Measurements from ENCODE around the gene SEMG1.

The SEMG1 gene

DNA sequence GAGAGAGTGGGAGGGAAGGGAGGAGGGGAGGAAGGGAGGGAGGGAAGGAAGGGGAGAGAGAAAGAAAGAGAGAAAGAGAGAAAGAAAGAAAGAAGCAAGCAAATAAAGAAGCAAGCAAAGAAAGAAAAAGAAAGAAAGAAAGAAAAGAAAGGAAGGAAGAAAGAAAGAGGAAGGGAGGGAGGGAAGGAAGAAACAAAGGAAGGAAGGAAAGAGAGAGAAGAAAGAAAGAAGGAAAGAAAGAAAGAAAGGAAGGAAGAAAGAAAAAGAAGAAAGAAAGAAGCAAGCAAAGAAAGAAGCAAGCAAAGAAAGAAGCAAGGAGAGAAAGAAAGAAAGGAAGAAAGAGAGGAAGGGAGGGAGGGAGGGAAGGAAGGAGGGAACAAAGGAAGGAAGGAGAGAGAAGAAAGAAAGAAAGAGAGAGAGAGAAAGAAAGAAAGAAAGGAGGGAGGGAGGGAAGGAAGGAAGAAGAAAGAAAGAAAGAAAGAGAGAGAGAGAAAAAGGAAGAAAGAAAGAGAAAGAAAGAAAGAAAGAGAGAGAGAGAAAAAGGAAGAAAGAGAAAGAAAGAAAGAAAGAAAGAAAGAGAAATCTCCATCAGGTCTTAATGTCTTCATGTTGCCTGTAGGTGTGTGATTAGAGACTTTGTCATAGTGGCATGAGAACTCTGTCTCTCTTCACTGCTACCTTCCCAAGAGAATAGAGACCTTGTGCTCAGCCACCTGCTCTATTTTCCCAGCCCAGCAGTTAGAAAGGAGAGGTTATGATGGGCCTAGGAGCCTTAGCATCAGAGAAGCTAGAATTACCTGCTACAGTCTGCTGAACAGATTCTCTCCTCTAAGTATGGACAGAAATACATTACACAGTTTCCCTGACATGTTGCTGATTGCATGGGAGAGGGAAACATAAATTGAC, 5.0 kb downstream of the SEMG1 start:
- DNase-seq = no peak
- no peak overlapping the region for H3K4me3 ChIP-seq (ENCODE audit: low read depth, low read length)
- no peak overlapping the region for H3K27ac ChIP-seq
- H3K9me3 ChIP-seq (ENCODE audit: severe bottlenecking) = no peaks in the 10 kb centered on the region
- TF ChIP-seq CTCF (IDR thresholded peaks at IDR 0.05; ENCODE audit: low read depth, low read length) = no peak
- H3K36me3 ChIP-seq = no peaks in the 10 kb centered on the region
- no peaks in the 10 kb centered on the region for H3K27me3 ChIP-seq (ENCODE audit: insufficient read depth, low read depth, severe bottlenecking)

DNA sequence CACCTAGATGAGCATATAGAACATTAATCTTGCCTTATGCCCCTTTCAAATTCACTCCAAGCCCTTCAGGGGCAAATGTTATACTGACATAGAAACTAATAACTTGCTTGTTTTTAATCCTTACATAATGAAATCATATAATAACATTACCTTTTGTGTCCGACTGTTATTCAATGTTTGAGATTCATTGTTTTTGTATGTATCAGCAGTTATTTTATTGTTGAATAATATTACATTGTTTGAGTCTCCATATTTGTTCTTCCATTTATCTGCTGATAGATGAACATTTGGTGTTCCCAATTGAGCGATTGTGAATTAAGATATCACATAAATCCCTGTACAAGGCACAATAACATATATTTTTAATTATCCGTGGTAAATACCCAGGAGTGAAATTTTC, 6.0 kb downstream of the SEMG1 start:
- Histone ChIP-seq H3K4me3 (ENCODE audit: low read depth, low read length) (no peak overlapping the region), H3K9me3 (ENCODE audit: severe bottlenecking) (no peaks in the 10 kb centered on the region), H3K27me3 (ENCODE audit: insufficient read depth, low read depth, severe bottlenecking) (no peaks in the 10 kb centered on the region), H3K36me3 (no peaks in the 10 kb centered on the region), H3K27ac (no peak overlapping the region)
- no peak for TF ChIP-seq CTCF (IDR thresholded peaks at IDR 0.05; ENCODE audit: low read depth, low read length)
- DNase-seq = no peak

GRCh38 chr20:45218124-45218523, 11.3 kb downstream of the SEMG1 start:
- Histone ChIP-seq H3K36me3 (no peaks in the 10 kb centered on the region), H3K27ac (no peak overlapping the region), H3K9me3 (ENCODE audit: severe bottlenecking) (no peaks in the 10 kb centered on the region), H3K4me3 (ENCODE audit: low read depth, low read length) (no peak overlapping the region), H3K27me3 (ENCODE audit: insufficient read depth, low read depth, severe bottlenecking) (no peaks in the 10 kb centered on the region)
- TF ChIP-seq CTCF (IDR thresholded peaks at IDR 0.05; ENCODE audit: low read depth, low read length) = no peak
- no peak for DNase-seq

GRCh38 chr20:45218636-45219035, 11.8 kb downstream of the SEMG1 start:
- no peak overlapping the region for H3K4me3 ChIP-seq (ENCODE audit: low read depth, low read length)
- no peak for TF ChIP-seq CTCF (IDR thresholded peaks at IDR 0.05; ENCODE audit: low read depth, low read length)
- DNase-seq = no peak
- H3K36me3 ChIP-seq = no peaks in the 10 kb centered on the region
- H3K27ac ChIP-seq = no peak overlapping the region
- no peaks in the 10 kb centered on the region for H3K9me3 ChIP-seq (ENCODE audit: severe bottlenecking)
- no peaks in the 10 kb centered on the region for H3K27me3 ChIP-seq (ENCODE audit: insufficient read depth, low read depth, severe bottlenecking)

GRCh38 chr20:45221076-45221475, 14.2 kb downstream of the SEMG1 start, which contains the start of gene SEMG2:
Gene SEMG2 (plus strand): TSS chr20:45221373. CDS start chr20:45221390, 17 bp downstream.
- DNase-seq = no peak
- H3K4me3 ChIP-seq (ENCODE audit: low read depth, low read length) = no peak within 1 kb of the TSS
- no peak for TF ChIP-seq CTCF (IDR thresholded peaks at IDR 0.05; ENCODE audit: low read depth, low read length)
- H3K27ac ChIP-seq = no peak within 1 kb of the TSS
- H3K9me3 ChIP-seq (ENCODE audit: severe bottlenecking) = no peaks in the 10 kb centered on the region
- no peaks in the 10 kb centered on the region for H3K27me3 ChIP-seq (ENCODE audit: insufficient read depth, low read depth, severe bottlenecking)
- H3K36me3 ChIP-seq = no peaks in the 10 kb centered on the region
